Measurements from ENCODE around the gene MYBPC2. TPM values are rescaled to one million over a fixed set of nuclear protein-coding genes. Genes with fewer than 3 reads are reported as not detected.

MYBPC2 gene
- total RNA-seq, 4 donors from 2014 or later: 0.29 TPM; not detected in 3

- H3K36me3 ChIP-seq: peaks cover 47% of the 10 kb centered on the region
These were observed 47.1 kb downstream of the MYBPC2 start for GRCh38 chr19:50479761-50480251.

GRCh38 chr19:50480281-50481111 is 47.8 kb downstream of the MYBPC2 start:
- WGBS: 93% methylated on average over 21 of the region's 37 CpGs
- TF ChIP-seq EP300 (IDR thresholded peaks at IDR 0.05) (no peak), POLR2AphosphoS5 (IDR thresholded peaks at IDR 0.05) (no peak), CTCF (IDR thresholded peaks at IDR 0.05) (no peak), POLR2A (IDR thresholded peaks at IDR 0.05) (no peak)
- Histone ChIP-seq H3K9me3 (no peaks in the 10 kb centered on the region), H3K4me1 (peaks cover 13% of the 10 kb centered on the region), H3K27me3 (no peaks in the 10 kb centered on the region), H3K36me3 (peaks cover 47% of the 10 kb centered on the region), H3K27ac (no peak overlapping the region), H3K4me3 (no peak overlapping the region)
- DNase-seq (ENCODE audit: low spot score in 2 of 2): no peak

More at GRCh38 chr19:50479761-50480251, 47.1 kb downstream of the MYBPC2 start:
- Histone ChIP-seq H3K9me3 (no peaks in the 10 kb centered on the region), H3K27me3 (no peaks in the 10 kb centered on the region), H3K27ac (no peak overlapping the region), H3K4me3 (no peak overlapping the region), H3K4me1 (peaks cover 13% of the 10 kb centered on the region)
- 87% methylated on average over 6 of the region's 16 CpGs for WGBS
- TF ChIP-seq POLR2A (IDR thresholded peaks at IDR 0.05) (no peak), CTCF (IDR thresholded peaks at IDR 0.05) (no peak), EP300 (IDR thresholded peaks at IDR 0.05) (no peak), POLR2AphosphoS5 (IDR thresholded peaks at IDR 0.05) (no peak)
- DNase-seq (ENCODE audit: low spot score in 2 of 2): no peak

GRCh38 chr19:50481351-50482149 is 48.9 kb downstream of the MYBPC2 start:
- H3K4me3 ChIP-seq: no peak overlapping the region
- TF ChIP-seq POLR2AphosphoS5 (IDR thresholded peaks at IDR 0.05) (no peak), POLR2A (IDR thresholded peaks at IDR 0.05) (no peak), CTCF (IDR thresholded peaks at IDR 0.05) (no peak), EP300 (IDR thresholded peaks at IDR 0.05) (no peak)
- DNase-seq (ENCODE audit: low spot score in 2 of 2): no peak
- no peaks in the 10 kb centered on the region for H3K27me3 ChIP-seq
- peaks cover 13% of the 10 kb centered on the region for H3K4me1 ChIP-seq
- no peak overlapping the region for H3K27ac ChIP-seq
- peaks cover 47% of the 10 kb centered on the region for H3K36me3 ChIP-seq
- WGBS: 92% methylated on average over 11 of the region's 27 CpGs
- H3K9me3 ChIP-seq: no peaks in the 10 kb centered on the region

GRCh38 chr19:50482271-50482855 is 49.7 kb downstream of the MYBPC2 start:
- 78% methylated on average over 13 of the region's 16 CpGs for WGBS
- TF ChIP-seq CTCF (IDR thresholded peaks at IDR 0.05): no peak
- no peak for TF ChIP-seq POLR2A (IDR thresholded peaks at IDR 0.05)
- TF ChIP-seq POLR2AphosphoS5 (IDR thresholded peaks at IDR 0.05): no peak
- H3K27ac ChIP-seq: no peak overlapping the region
- no peak for DNase-seq (ENCODE audit: low spot score in 2 of 2)
- H3K36me3 ChIP-seq: peaks cover 47% of the 10 kb centered on the region
- no peaks in the 10 kb centered on the region for H3K9me3 ChIP-seq
- peaks cover 7% of the 10 kb centered on the region for H3K27me3 ChIP-seq
- peaks cover 7% of the 10 kb centered on the region for H3K4me1 ChIP-seq
- H3K4me3 ChIP-seq: no peak overlapping the region

Data from suprapubic skin (tissue), 4 donors.